ENCODE measurements around the gene ALKBH2. TPM values are rescaled to one million over a fixed set of nuclear protein-coding genes. Genes with fewer than 3 reads are reported as not detected.

The ALKBH2 gene
- total and polyA plus RNA-seq, 2 donors from 2014 or later, result 14.7 to 18.8 TPM

- no peak overlapping the region for H3K4me3 ChIP-seq (ENCODE audit: low read length in 3 of 3)
- no peak overlapping the region for H3K27ac ChIP-seq (ENCODE audit: low read depth in 2 of 2, low read length in 2 of 2)
- H3K36me3 ChIP-seq (ENCODE audit: control insufficient read depth in 2 of 3, insufficient read depth in 3 of 3, low read length in 3 of 3), result peaks cover 0 to 9% (median 0%) of the 10 kb centered on the region in 3 donors
- H3K9ac ChIP-seq (ENCODE audit: low read length in 3 of 3), result no peak overlapping the region
- TF ChIP-seq, protein P1, sequence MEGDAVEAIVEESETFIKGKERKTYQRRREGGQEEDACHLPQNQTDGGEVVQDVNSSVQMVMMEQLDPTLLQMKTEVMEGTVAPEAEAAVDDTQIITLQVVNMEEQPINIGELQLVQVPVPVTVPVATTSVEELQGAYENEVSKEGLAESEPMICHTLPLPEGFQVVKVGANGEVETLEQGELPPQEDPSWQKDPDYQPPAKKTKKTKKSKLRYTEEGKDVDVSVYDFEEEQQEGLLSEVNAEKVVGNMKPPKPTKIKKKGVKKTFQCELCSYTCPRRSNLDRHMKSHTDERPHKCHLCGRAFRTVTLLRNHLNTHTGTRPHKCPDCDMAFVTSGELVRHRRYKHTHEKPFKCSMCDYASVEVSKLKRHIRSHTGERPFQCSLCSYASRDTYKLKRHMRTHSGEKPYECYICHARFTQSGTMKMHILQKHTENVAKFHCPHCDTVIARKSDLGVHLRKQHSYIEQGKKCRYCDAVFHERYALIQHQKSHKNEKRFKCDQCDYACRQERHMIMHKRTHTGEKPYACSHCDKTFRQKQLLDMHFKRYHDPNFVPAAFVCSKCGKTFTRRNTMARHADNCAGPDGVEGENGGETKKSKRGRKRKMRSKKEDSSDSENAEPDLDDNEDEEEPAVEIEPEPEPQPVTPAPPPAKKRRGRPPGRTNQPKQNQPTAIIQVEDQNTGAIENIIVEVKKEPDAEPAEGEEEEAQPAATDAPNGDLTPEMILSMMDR (IDR thresholded peaks at IDR 0.05; ENCODE audit: borderline replicate concordance, extremely low read depth, insufficient read depth), result no peak
- no peak for DNase-seq
- FAIRE-seq, result no peak
- H3K27me3 ChIP-seq (ENCODE audit: control insufficient read depth, insufficient read depth, low read length), result no peaks in the 10 kb centered on the region
- H3K9me3 ChIP-seq (ENCODE audit: control insufficient read depth in 2 of 3, insufficient read depth in 1 of 3, low read length in 3 of 3), result no peaks in the 10 kb centered on the region
- intact Hi-C loops (cut with DNase I), result no loop called here
- H3K4me1 ChIP-seq (ENCODE audit: control insufficient read depth in 2 of 3, insufficient read depth in 2 of 3, low read depth in 1 of 3, low read length in 3 of 3), result peaks cover 0 to 13% (median 5%) of the 10 kb centered on the region in 3 donors
Measured at GRCh38 chr12:109139360-109139759, 46.1 kb upstream of the ALKBH2 start.

DNA sequence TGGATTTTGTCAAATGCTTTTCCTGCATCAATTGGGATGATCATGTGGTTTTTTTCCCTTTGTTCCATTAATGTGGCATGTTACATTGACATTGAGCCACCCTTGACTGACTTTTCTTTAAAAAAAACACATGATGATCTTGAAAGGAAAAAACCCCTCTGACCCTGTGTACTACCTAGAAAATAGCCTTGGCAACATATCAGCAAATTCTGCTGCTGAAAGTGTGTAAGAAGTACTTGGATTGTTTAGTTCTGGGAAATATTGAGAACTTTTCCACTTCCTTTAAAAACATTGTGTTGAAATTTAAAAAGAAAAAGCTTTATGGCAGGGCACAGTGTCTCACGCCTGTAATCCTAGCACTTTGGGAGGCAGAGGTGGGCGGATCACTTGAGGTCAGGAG is 43.8 kb upstream of the ALKBH2 start:
- Histone ChIP-seq H3K9ac (ENCODE audit: low read length in 3 of 3) (no peak overlapping the region), H3K4me3 (ENCODE audit: low read length in 3 of 3) (no peak overlapping the region), H3K4me1 (ENCODE audit: control insufficient read depth in 2 of 3, insufficient read depth in 2 of 3, low read depth in 1 of 3, low read length in 3 of 3) (peaks cover 0 to 14% (median 5%) of the 10 kb centered on the region in 3 donors), H3K27ac (ENCODE audit: low read depth in 2 of 2, low read length in 2 of 2) (peak overlapping the region; percentile 29 to 74), H3K9me3 (ENCODE audit: control insufficient read depth in 2 of 3, insufficient read depth in 1 of 3, low read length in 3 of 3) (no peaks in the 10 kb centered on the region), H3K36me3 (ENCODE audit: control insufficient read depth in 2 of 3, insufficient read depth in 3 of 3, low read length in 3 of 3) (peaks cover 0 to 4% (median 0%) of the 10 kb centered on the region in 3 donors), H3K27me3 (ENCODE audit: control insufficient read depth, insufficient read depth, low read length) (no peaks in the 10 kb centered on the region)
- TF ChIP-seq, protein P1 (IDR thresholded peaks at IDR 0.05; ENCODE audit: borderline replicate concordance, extremely low read depth, insufficient read depth), result no peak
- intact Hi-C loops (cut with DNase I), result no loop called here
- peak; percentile 56 for FAIRE-seq
- no peak for DNase-seq

GRCh38 chr12:109134186-109134917 is 41.1 kb upstream of the ALKBH2 start:
- no peaks in the 10 kb centered on the region for H3K27me3 ChIP-seq (ENCODE audit: control insufficient read depth, insufficient read depth, low read length)
- H3K9me3 ChIP-seq (ENCODE audit: control insufficient read depth in 2 of 3, insufficient read depth in 1 of 3, low read length in 3 of 3), result no peaks in the 10 kb centered on the region
- H3K4me3 ChIP-seq (ENCODE audit: low read length in 3 of 3), result no peak overlapping the region
- no peak overlapping the region for H3K9ac ChIP-seq (ENCODE audit: low read length in 3 of 3)
- intact Hi-C loops (cut with DNase I), result no loop called here
- FAIRE-seq, result no peak
- peak overlapping the region in 1 of 2 donors; percentile 23 for H3K27ac ChIP-seq (ENCODE audit: low read depth in 2 of 2, low read length in 2 of 2)
- TF ChIP-seq, protein P1 (IDR thresholded peaks at IDR 0.05; ENCODE audit: borderline replicate concordance, extremely low read depth, insufficient read depth), result peak; percentile 31
- H3K4me1 ChIP-seq (ENCODE audit: control insufficient read depth in 2 of 3, insufficient read depth in 2 of 3, low read depth in 1 of 3, low read length in 3 of 3), result peaks cover 0 to 18% (median 18%) of the 10 kb centered on the region in 3 donors
- no peak for DNase-seq
- no peaks in the 10 kb centered on the region for H3K36me3 ChIP-seq (ENCODE audit: control insufficient read depth in 2 of 3, insufficient read depth in 3 of 3, low read length in 3 of 3)

All from kidney (tissue), 14 donors.